ENCODE results near the gene PPP1R3G.
"Not testable (repeated sequence)": the region's sequence is repeated elsewhere in the genome, so short reads cannot be mapped to it uniquely, and the experiment has no call there.

PPP1R3G gene

DNA sequence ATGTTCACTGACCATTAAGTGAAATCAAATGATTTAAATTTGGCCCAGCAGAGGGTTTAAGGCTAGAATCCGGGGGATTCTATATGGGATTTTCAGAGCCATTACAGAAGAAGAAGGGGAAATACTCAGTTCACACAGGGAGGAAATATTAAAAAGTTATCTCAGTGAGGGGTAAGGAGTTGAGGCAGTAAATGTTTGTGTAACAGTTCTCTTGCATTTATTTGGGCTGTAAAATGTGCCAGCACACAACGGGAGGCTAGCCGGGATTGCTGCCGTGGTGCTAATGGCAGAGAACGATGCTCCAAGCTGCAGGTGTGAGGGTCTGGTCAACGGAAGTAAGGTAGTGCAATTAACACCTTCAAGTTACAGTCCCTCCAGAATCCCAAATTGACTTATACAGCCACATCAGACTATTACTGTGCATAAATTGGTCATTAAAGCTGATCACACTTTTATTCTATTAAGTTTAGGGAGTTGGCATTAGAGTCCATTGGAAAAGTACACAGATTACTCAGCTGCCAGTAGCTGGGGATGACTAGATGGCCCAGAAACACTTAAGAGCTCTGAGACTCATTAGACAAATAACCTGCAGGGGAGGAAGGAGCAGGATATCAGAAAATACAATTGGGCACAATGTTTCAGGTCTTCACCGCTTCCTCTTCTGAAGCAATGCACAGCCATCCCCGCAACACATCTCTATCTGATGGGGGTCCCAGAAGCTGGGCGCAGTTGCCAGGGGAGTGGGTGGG, 31.3 kb downstream of the PPP1R3G start:
- Histone ChIP-seq H3K4me1 (ENCODE audit: control insufficient read depth, insufficient read depth, low read length) (no peaks in the 10 kb centered on the region), H3K4me3 (ENCODE audit: low read length) (no peak overlapping the region), H3K27me3 (ENCODE audit: control insufficient read depth, insufficient read depth, low read length) (no peaks in the 10 kb centered on the region), H3K27ac (ENCODE audit: low read length) (no peak overlapping the region), H3K9me3 (ENCODE audit: control insufficient read depth, insufficient read depth, low read length) (no peaks in the 10 kb centered on the region), H3K36me3 (ENCODE audit: control insufficient read depth, insufficient read depth, low read length) (no peaks in the 10 kb centered on the region)
- no peak for DNase-seq (ENCODE audit: low read depth, low spot score)
- WGBS (ENCODE audit: insufficient coverage, insufficient read length): no CpG with 5 or more reads among the region's 9 CpGs

DNA sequence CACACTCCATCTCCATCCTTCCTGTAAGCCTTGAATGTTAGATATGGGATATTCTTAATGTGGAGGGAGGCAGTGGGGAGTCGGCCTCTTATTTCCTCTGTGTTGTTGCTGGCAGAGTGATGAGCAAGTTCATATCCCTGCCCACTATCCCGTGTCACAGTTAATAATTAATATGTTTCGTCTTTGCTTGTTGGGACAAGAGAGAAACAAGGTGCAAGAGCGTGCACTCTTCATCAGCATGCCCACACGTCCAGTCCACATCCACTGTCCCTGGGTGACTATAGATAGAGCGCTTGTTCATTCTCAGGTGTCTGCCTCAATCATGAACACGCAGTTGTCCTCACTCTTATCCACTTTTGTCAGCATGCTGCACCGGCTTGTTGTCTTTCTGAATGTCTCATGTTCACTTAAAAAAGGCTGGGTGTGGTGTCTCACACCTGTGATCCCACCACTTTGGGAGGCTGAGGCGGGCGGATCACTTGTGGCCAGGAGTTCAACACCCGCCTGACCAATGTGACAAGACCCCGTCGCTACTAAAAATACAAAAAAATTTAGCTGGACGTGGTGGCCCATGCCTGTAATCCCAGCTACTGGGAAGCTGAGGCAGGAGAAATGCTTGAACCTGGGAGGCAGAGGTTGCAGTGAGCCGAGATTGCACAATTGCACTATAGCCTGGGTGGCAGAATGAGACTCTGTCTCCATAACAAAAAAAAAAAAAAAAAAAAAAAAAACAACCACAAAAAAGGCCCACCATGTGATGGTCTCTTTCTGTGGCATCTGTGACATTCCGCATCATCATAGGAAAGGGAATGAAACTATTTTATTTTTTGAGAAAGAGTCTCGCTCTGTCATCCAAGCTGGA, 34.2 kb downstream of the PPP1R3G start:
- H3K9me3 ChIP-seq (ENCODE audit: control insufficient read depth, insufficient read depth, low read length): no peaks in the 10 kb centered on the region
- H3K36me3 ChIP-seq (ENCODE audit: control insufficient read depth, insufficient read depth, low read length): no peaks in the 10 kb centered on the region
- no CpG with 5 or more reads among the region's 17 CpGs for WGBS (ENCODE audit: insufficient coverage, insufficient read length)
- DNase-seq (ENCODE audit: low read depth, low spot score): no peak
- H3K27ac ChIP-seq (ENCODE audit: low read length): no peak overlapping the region
- H3K4me3 ChIP-seq (ENCODE audit: low read length): no peak overlapping the region
- H3K4me1 ChIP-seq (ENCODE audit: control insufficient read depth, insufficient read depth, low read length): no peaks in the 10 kb centered on the region
- H3K27me3 ChIP-seq (ENCODE audit: control insufficient read depth, insufficient read depth, low read length): no peaks in the 10 kb centered on the region

DNA sequence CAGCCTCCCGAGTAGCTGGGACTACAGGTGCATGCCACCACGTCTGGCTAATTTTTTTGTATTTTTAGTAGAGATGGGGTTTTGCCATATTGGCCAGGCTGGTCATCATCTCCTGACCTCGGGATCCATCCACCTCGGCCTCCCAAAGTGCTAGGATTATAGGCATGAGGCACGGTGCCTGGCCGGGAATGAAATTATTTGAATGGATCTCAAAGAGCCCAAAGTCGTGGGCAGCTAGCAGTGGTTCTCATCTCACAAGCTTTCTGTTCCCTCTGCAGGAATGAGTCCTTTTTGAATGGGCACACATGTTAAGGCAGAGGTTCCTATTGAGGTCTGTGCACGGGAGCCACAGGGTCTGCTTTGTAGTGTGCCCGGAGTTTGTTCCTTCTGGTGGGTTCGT, 34.9 kb downstream of the PPP1R3G start:
- no CpG with 5 or more reads among the region's 10 CpGs for WGBS (ENCODE audit: insufficient coverage, insufficient read length)
- Histone ChIP-seq H3K4me3 (ENCODE audit: low read length) (no peak overlapping the region), H3K36me3 (ENCODE audit: control insufficient read depth, insufficient read depth, low read length) (no peaks in the 10 kb centered on the region), H3K9me3 (ENCODE audit: control insufficient read depth, insufficient read depth, low read length) (no peaks in the 10 kb centered on the region), H3K27me3 (ENCODE audit: control insufficient read depth, insufficient read depth, low read length) (no peaks in the 10 kb centered on the region), H3K4me1 (ENCODE audit: control insufficient read depth, insufficient read depth, low read length) (no peaks in the 10 kb centered on the region), H3K27ac (ENCODE audit: low read length) (no peak overlapping the region)
- DNase-seq (ENCODE audit: low read depth, low spot score): no peak

DNA sequence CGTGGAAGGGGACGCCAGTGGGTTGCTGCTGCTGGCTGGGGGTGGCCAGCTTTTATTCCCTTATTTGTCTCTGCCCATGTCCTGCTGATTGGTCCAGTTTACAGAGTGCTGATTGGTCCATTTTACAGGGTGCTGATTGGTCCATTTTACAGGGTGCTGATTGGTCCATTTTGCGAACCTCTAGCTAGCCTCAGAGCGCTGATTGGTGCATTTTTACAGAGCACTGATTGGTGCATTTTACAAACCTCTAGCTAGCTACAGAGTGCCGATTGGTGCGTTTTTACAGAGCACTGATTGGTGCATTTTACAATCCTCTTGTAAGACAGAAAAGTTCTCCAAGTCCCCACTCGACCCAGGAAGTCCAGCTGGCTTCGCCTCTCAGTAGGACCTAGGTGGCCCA, 35.4 kb downstream of the PPP1R3G start:
- H3K36me3 ChIP-seq (ENCODE audit: control insufficient read depth, insufficient read depth, low read length); H3K4me3 ChIP-seq (ENCODE audit: low read length); H3K4me1 ChIP-seq (ENCODE audit: control insufficient read depth, insufficient read depth, low read length); H3K27ac ChIP-seq (ENCODE audit: low read length); DNase-seq (ENCODE audit: low read depth, low spot score); H3K27me3 ChIP-seq (ENCODE audit: control insufficient read depth, insufficient read depth, low read length); H3K9me3 ChIP-seq (ENCODE audit: control insufficient read depth, insufficient read depth, low read length): not testable (repeated sequence)
- WGBS (ENCODE audit: insufficient coverage, insufficient read length): no CpG with 5 or more reads among the region's 8 CpGs

DNA sequence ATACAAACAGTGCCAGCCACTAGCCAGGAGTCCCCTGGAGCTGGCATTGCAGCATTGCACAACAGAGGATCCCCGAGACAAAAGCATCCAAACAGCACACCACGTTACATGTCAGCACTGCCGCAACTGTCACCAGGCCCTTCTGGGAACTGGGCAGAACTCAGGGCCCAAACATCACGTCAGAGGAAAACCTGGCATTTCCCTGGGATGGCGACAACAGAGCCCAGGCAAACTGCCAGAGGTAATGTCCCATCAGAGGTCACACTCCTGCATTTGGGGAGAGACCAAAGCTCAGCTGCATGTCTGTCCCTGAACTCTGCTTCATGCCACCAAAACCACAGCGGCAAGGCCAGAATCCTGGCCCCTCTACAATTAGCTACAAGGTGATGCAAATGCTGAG, 36.3 kb downstream of the PPP1R3G start:
- Histone ChIP-seq H3K36me3 (ENCODE audit: control insufficient read depth, insufficient read depth, low read length) (no peaks in the 10 kb centered on the region), H3K4me1 (ENCODE audit: control insufficient read depth, insufficient read depth, low read length) (no peaks in the 10 kb centered on the region), H3K27ac (ENCODE audit: low read length) (no peak overlapping the region), H3K27me3 (ENCODE audit: control insufficient read depth, insufficient read depth, low read length) (no peaks in the 10 kb centered on the region), H3K9me3 (ENCODE audit: control insufficient read depth, insufficient read depth, low read length) (no peaks in the 10 kb centered on the region), H3K4me3 (ENCODE audit: low read length) (no peak overlapping the region)
- no CpG with 5 or more reads among the region's 6 CpGs for WGBS (ENCODE audit: insufficient coverage, insufficient read length)
- no peak for DNase-seq (ENCODE audit: low read depth, low spot score)

DNA sequence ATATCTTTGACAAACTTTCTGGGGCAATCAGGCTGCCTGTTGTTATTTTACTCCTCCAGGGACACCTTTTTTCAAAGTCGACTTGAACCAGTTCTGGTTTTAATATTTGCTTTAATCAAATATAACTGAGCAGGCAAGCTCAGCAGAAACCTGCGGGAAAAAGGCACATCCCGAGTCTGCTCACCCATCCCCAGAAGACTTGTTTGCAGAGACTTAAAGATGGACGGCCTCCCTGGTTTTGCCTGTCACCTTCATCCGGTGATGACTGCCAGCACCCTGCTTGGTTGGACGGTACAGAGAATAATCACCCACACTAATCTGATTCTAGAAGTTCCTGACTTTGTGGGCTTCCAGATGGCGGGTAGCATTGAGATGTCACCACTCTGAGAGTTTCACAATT, 36.8 kb downstream of the PPP1R3G start:
- no peak overlapping the region for H3K27ac ChIP-seq (ENCODE audit: low read length)
- H3K36me3 ChIP-seq (ENCODE audit: control insufficient read depth, insufficient read depth, low read length): no peaks in the 10 kb centered on the region
- no peak overlapping the region for H3K4me3 ChIP-seq (ENCODE audit: low read length)
- H3K4me1 ChIP-seq (ENCODE audit: control insufficient read depth, insufficient read depth, low read length): no peaks in the 10 kb centered on the region
- WGBS (ENCODE audit: insufficient coverage, insufficient read length): no CpG with 5 or more reads among the region's 7 CpGs
- no peaks in the 10 kb centered on the region for H3K9me3 ChIP-seq (ENCODE audit: control insufficient read depth, insufficient read depth, low read length)
- no peaks in the 10 kb centered on the region for H3K27me3 ChIP-seq (ENCODE audit: control insufficient read depth, insufficient read depth, low read length)
- DNase-seq (ENCODE audit: low read depth, low spot score): no peak

DNA sequence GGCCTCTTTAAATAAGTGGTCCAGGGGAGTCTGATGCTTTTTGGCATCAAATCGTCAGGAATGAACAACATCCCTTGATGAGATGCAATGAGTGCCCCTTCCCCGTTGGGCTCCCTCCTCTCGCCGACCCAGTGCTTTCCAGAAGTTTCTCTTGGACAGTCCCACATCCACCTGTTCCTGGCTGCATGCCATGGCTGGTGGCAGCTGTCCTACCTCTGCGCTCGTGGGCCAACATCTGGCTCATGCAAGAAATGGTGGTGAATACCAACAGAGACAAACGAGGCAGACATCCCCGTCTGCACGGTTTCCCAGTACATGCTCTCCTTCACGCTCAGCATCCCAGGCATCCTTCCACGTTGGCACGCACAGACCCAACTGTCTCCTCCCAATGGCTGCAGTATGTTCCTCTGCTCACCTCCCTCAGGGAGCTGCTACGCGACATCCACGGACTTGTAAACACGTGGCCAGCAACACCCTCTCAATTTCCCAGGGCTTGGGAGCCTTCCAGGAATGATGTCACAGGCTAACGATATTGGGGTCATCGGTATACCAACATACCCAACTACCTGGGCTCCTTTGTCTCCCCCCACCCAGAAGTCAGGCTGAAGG, 37.5 kb downstream of the PPP1R3G start:
- no peak for DNase-seq (ENCODE audit: low read depth, low spot score)
- WGBS (ENCODE audit: insufficient coverage, insufficient read length): no CpG with 5 or more reads among the region's 18 CpGs
- Histone ChIP-seq H3K27ac (ENCODE audit: low read length) (no peak overlapping the region), H3K4me3 (ENCODE audit: low read length) (no peak overlapping the region), H3K36me3 (ENCODE audit: control insufficient read depth, insufficient read depth, low read length) (no peaks in the 10 kb centered on the region), H3K9me3 (ENCODE audit: control insufficient read depth, insufficient read depth, low read length) (no peaks in the 10 kb centered on the region), H3K4me1 (ENCODE audit: control insufficient read depth, insufficient read depth, low read length) (no peaks in the 10 kb centered on the region), H3K27me3 (ENCODE audit: control insufficient read depth, insufficient read depth, low read length) (no peaks in the 10 kb centered on the region)

DNA sequence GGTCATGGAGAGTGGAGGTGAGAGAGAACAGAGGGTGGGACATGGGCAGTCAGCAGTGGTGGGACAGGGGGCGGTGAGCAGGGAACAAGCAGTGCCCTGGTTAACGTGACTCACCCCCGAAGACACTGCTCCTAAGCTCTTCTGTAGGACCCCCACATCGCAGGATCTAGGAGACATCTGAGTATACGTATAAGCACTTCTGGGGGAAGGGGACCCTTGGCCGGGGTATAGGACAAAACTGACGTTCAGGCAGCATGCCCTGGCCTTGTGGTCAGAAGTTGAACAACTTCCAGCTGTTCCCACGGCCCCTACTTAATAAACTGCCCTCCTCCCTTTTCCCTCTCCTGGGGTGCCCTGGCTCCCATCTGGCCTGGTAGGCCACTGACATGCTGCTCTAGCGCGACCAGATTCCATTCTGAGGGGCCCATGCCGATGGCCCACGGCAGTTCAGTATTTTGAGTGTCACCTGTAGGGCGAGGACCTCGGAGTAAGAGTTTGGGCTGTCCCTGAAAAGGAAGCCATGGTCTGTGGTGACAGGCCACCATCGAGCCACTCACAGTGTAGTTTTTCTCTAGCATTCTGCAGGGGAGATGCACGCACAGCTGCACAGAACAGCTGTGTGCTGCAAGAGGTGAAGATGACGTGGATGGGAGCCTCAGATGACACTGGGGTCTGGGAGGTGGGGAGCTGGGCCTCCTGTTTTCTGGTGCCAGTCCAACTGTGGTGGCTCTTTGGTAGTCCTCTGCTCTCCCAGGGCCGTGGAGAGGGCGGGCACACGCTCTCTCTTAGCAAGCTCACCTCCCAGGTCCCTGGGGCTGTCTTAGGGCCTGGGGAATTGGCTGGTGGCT, 38.4 kb downstream of the PPP1R3G start:
- no peaks in the 10 kb centered on the region for H3K27me3 ChIP-seq (ENCODE audit: control insufficient read depth, insufficient read depth, low read length)
- WGBS (ENCODE audit: insufficient coverage, insufficient read length): no CpG with 5 or more reads among the region's 20 CpGs
- H3K4me1 ChIP-seq (ENCODE audit: control insufficient read depth, insufficient read depth, low read length): no peaks in the 10 kb centered on the region
- no peaks in the 10 kb centered on the region for H3K9me3 ChIP-seq (ENCODE audit: control insufficient read depth, insufficient read depth, low read length)
- H3K36me3 ChIP-seq (ENCODE audit: control insufficient read depth, insufficient read depth, low read length): no peaks in the 10 kb centered on the region
- H3K27ac ChIP-seq (ENCODE audit: low read length): no peak overlapping the region
- no peak overlapping the region for H3K4me3 ChIP-seq (ENCODE audit: low read length)
- no peak for DNase-seq (ENCODE audit: low read depth, low spot score)

DNA sequence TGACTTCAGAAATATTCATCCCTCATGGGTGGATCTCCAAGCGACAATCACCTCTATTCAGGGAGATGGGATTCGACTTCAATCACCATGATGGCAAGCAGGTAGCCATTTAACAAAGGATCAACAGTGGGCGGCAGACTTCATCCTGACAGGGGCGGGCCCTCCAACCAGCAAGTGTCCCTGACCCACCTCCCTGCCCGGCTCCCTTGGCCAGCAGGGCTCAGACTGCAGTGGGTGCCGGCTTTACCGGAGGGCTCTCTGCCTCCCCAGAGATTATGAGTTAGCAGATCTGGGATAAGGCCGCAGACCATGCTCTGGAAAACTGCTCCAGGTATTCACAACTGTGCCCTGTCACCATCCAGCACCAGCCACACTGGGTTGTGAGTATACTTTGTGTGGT, 39.4 kb downstream of the PPP1R3G start:
- no CpG with 5 or more reads among the region's 8 CpGs for WGBS (ENCODE audit: insufficient coverage, insufficient read length)
- no peaks in the 10 kb centered on the region for H3K27me3 ChIP-seq (ENCODE audit: control insufficient read depth, insufficient read depth, low read length)
- no peaks in the 10 kb centered on the region for H3K4me1 ChIP-seq (ENCODE audit: control insufficient read depth, insufficient read depth, low read length)
- H3K4me3 ChIP-seq (ENCODE audit: low read length): no peak overlapping the region
- DNase-seq (ENCODE audit: low read depth, low spot score): no peak
- no peaks in the 10 kb centered on the region for H3K9me3 ChIP-seq (ENCODE audit: control insufficient read depth, insufficient read depth, low read length)
- no peaks in the 10 kb centered on the region for H3K36me3 ChIP-seq (ENCODE audit: control insufficient read depth, insufficient read depth, low read length)
- no peak overlapping the region for H3K27ac ChIP-seq (ENCODE audit: low read length)
